Stimulated activated CD4-positive, alpha-beta T cell treated with anti-CD3 and anti-CD28 coated beads, TNF-alpha, amount 100 ng/mL, for 1 hour (primary cell): Measurements from ENCODE around the gene UPP2.

Experiments
- DNase-seq, 3 donors: peaks; one replicate each; pipeline ENCODE4 v3.0.0-alpha.2; 2020; ENCODE audit warnings: low read depth in 3 of 3, low spot score in 1 of 3

Gene UPP2

DNA sequence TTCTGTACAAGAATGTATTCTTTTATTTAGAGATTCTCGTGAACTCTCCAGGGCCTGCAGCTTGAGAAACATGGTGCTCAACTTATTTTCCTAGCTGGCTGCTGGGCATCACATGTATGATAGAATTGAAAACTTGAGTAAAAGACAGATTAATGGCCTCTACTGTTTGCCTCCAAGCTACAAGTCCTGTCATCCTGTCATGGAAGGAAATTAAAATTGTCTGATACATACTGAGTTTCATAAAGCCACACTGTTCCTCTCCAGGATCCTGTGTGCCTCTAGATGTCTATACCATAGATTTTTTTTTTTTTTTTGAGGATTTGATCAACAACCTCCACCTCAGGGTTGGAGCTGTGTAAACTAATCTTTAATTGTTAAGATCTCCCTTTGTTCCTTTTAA, 38.5 kb downstream of the UPP2 start:
- DNase-seq, result no peak

DNA sequence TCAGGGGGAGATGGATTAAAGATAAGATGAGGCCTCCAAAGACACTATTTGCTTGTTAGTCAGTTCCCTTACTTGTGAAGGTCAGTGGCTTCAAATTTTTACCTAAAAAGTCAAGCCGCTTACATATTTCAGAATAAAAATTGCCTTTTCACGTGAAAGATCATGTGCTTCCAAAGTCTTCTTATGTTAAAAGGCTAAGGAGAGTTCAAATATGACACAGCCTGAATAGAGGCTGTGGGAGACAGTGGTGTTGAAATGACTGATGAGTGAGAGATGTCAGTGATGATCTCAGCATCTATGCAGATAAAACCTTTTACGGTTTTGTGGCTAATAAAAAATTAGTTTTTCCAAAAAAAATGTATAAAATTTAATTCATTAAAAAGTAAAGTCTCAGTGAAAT, 40.5 kb downstream of the UPP2 start:
- DNase-seq, result no peak

DNA sequence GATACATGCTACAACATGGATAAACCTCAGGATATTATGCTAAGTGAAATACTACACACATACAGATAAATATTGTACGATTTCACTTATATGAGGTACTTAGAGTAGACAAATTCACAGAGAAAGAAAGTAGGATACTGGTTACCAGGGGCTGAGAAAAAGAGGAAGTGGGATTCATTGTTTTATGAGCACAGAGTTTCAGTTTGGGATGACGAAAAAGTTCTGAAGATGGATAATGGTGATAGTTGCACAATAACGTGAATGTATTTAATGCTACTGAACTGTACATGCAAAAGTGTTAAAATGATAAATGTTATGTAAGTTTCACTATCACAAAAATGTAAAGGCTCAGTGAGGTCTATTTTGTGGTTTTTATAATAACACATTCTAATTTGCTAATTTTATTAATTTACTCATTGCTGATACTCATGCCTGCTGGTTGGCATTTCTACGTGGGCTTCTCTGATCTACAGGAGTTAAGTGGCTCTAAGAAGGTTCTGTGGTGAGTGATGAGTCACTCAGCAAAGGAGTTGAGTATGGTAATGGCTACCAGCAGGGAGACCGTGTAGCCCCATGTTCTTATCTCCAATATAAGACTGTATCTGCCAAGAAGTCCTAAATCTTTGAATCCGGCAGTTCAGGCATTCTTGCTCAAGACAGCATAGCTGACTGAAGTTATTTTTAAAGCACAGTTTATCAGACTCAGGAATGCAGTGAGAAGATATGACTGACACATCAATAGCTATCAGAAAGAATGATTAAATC, 41.1 kb downstream of the UPP2 start:
- no peak for DNase-seq

DNA sequence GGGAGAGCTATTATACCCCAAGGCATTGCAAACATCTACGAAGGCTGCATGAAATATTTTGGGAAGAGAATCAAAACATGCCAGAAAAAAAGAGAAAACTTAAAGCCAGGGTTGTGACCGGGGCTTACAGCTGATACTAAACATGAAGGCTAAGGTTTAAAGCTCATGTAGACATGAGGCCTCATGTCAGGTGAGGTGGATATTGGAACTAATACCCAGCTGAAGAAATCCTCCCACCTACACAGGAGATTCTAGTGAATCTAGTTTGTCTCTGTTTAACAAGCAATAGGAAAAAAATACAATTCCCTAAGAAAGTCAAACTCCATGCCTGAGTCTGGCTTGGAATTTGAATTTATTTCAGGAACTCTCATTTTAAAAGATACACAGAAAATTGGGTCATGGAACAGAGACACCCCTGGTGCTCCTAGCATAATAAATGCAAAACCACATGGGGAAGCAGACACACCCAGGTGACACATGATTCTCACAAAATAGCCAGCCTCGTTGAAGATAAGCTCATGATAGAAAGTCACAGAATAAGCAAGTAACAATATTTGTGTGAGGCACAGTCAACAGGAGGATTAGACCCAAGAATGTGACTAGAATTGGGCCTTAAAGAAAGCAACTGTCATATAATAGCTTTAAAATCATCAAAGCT, 42.2 kb downstream of the UPP2 start:
- no peak for DNase-seq

DNA sequence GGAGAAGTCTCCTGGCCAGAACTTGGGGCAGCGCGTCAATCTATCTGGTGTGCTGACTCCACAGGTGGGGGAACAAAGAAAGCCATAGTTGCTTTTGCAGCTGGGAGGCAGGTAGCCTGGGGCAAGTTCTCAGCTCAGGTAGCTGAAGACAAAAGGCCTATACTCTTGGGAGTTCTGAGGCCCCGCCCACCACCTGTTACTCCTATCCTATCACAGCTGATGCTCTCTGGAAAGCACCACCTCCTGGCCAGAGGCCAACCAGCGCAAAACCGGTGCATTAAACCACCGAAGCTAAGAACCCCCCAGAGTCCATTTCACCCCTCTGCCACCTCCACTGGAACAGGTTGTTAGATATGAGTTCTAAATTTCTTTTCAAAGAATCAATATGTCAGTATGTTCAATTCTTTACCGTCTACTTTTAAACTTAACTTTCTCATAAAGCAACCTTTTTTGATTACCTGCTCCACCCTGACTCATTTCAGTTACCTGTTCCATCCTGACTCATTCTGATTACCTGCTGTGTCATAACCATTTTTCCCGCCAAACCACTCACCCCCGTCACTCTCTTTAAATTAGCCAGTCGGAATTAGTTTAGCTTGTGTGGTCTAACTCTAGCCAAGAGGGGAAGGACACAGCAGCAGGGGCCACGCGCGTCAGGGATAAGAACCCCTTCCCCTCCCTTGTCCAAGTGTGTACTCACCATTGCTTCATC, 43.4 kb downstream of the UPP2 start:
- DNase-seq, result no peak

DNA sequence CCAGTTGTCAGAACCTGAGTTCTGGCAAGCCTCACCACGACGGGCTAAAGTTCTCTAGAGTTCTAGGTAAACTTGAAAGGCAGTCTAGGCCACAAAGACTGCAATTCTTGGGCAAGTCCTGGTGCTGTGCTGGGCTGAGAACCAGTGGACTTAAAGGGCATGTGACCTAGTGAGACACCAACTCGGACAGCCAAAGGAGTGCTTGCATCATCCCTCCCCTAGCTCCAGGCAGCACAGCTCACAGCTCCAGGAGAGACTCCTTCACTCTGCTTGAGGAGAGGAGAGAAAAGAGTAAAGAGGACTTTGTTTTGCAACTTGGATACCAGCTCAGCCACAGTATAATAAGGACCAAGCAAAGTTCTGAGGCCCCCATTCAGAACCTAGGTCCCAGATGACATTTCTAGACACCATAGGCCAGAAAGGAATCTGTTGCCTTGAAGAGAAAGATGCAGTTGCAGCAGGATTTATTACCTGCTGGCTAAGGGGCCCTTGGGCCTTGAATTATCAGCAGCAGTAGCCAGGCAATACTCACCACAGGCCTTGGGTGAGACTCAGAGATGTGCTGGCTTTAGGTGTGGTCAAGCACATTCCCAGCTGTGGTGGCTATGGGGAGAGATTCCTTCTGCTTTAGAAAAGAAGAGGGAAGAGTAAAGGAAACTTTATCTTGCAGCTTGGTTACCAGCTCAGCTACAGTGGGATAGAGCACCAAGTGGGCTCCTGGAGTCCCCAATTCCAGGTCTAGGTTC, 51.8 kb downstream of the UPP2 start:
- no peak for DNase-seq

DNA sequence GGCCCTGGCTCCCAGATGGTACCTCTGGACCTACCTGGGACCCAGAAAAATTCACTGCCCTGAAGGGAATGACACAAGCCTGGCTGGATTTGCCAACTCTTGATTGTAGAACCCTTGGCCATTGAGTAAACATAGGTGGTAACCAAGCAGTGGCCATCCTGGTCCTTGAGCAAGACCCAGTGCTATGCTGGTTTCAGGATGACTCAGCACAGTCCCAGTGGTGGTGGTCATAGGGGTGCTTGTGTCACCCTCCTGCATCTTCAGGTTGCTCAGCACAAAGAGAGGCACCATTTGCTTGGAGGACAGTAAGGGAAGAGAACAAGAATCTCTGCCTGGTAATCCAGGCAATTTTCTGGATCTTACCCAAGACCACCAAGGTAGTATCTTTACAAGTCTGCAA, 52.9 kb downstream of the UPP2 start:
- no peak for DNase-seq

DNA sequence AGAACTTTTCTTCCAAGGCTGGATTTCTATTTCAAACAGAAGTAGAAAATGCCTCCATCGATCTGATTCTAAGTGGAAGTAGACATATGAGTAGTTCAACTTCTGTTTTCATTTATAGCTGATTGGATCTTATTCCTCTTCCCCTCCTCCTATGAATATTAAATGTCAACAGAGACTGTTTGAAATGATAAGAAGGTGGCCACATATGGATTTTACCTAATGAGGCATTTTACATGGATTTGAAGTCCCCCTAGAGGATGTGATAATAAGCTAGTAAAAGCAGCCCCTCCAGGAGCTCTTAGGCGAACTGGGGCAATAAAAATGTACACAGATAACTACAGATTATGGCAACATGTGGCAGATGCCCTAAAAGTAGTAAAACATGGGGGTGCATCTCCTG, 71.0 kb downstream of the UPP2 start:
- no peak for DNase-seq

DNA sequence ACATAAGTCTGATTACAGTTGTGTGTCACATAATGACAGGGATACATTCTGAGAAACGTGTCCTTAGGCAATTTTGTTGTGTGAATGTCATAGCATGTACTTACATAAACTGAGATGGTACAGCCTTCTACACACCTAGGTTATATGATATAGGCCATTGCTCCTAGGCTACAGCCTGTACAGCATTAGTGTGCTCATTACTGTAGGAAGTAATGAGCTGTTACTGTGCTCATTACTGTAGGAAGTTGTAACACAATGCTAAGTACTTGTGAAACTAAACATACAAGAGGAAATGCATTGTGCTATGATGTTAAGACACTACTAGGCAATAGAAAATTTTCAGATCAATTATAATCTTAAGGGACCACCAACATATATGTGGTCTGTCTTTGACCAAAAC, 72.8 kb downstream of the UPP2 start:
- DNase-seq, result no peak

DNA sequence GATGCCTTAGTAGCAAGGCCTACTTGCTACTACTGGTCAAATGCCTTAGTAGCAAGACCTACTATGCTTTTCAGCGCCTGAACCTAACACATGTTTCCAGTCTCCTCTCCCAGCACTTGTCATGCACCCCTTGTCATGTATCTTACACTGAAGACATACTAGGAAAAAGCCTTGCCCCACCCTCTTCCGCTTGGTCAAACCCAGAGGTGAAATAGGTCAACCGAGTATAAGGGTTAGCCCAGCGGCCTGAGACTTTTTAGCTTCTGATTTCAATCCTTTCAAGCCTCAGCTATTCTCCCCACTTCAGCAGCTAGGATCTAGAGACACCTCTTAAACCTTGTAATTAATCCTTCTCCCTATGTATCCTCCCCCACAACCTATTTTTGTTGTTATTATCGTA, 73.3 kb downstream of the UPP2 start:
- DNase-seq, result no peak

DNA sequence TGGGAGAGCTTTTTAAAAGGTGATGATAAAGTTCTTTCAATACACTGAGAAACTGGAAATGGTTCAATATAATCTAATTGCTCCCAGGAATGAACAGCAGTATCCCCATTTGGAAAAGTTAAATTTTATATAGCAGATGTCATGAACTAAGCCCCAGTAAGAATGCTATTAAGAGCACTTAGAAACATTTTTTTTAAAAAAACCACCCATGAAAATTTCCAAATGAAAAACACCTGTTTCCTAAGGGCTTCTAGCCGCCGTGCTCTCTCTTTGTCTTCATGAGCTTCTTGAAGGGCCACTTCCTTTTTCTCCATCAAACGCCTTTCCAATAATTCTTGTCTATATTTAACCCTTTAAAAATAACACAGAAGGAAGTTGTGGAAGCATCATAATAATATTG, 77.0 kb downstream of the UPP2 start:
- no peak for DNase-seq

DNA sequence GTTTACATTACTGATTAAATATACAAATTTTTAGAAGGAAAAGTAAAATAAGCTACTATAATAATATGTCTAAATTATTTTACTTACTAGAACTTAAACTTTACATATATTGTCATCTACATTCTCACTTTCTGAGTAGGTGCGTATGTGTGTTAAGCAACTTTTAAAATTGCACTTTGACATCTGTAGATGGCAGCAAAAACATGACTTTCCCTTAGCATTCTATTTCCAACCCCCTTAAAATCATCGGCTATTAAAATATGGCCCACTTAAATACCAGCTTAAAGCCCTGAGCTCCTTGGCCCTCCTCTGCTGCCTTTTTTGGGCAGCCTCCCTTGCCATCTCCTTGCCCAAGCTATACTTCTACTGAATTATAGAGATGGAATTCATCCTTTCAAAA, 78.0 kb downstream of the UPP2 start:
- no peak for DNase-seq

DNA sequence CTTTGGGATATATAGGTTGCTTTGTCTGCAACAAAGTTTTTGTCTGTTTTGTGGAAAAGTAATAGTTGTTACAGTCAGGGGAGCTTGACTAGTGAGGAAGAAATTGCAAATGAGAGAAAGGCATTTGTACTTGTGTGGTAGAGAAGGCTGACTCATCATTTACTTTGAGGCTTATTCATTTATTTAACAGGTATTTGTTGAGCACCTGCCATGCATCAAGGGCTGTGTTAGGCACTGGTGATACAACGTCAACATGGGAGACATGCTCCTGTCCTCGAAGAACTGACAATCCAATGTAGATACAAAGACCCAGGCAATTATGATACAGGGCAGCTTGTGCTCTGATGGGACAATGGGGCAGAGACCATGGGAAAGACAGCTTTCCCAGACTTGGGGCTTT, 79.5 kb downstream of the UPP2 start:
- no peak for DNase-seq

DNA sequence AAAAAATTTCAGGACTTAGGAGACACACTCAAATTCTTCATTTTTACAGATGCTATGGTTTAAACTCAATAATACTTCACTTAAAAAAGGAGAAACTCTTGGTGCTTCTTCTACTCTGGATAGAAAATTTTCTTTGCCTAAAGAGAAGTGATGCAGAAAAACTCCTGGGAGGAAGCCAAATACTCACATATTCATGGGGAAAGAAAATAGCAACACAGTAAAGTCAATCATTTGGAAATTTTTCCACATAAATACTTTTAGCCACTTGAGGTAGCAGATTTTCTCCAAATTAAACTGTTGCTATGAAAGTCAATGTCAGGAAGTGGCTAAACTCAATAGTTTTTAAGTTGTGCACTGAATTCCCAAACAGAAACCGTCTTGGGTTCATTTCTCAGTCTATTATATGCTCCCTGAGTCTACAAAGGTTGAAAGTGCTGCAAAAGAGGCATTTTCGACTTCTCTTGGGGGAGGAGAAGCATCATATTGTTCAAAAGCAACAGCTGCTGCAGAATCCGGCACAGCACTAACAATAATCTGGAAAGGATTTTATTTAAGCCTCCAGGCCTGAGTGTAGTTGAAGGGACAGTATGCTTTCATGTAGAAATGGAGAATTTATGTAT, 81.1 kb downstream of the UPP2 start:
- DNase-seq, result no peak

DNA sequence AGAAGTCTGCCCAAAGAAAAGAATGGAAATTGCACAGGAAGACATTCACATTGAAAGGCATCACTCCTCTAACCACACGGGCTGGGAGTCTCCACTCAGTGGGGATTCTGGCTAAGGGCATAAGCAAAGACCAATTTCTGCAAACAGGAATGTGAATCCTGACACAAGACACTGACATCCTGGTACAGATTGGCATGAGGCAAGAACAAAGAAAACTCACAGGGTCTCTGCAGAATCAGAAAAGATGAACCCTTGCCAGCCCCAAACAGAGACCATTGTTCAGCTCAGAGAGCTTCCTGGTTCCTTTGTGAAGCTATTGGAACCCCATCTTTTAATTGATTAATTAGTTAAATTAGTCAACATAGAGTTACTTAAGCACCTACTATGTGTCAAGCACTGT, 82.3 kb downstream of the UPP2 start:
- DNase-seq, result no peak

DNA sequence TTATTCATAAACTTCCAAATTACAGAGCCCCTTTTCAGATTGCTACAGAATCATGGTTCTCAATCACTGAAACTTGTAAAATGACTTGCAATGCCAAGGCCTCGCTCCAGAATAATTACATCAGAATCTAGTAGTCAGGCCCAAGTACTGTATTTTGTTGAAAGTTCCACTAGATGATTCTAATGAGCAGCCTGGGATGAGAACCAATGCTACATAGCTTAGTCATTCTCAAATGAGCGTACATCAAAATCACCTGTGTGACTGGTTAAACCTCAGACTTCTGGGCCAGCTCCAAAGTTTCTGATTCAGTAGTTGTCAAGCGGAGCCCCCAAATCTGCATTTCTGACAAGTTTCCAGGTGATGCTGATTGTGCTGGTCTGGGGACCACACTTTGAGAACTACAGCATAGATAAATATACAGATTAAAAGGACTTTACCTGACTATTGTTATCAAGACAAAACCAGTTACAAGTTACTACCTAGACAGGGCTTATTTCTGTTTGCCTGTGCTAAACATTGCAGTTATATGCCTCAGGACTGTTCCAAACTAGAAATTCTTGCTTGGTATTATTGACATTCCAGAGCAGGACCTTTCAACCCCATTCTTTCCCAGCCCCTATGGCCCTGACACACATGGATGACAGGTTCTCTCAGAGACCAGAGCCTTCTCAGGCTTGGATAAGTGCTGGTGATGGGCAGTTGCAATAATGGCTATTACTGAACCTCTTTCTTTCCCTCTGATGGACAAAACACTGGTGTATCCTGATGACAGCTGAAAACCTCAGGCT, 83.1 kb downstream of the UPP2 start:
- no peak for DNase-seq
